ENCODE measurements around the gene CACNA2D4.

DNA sequence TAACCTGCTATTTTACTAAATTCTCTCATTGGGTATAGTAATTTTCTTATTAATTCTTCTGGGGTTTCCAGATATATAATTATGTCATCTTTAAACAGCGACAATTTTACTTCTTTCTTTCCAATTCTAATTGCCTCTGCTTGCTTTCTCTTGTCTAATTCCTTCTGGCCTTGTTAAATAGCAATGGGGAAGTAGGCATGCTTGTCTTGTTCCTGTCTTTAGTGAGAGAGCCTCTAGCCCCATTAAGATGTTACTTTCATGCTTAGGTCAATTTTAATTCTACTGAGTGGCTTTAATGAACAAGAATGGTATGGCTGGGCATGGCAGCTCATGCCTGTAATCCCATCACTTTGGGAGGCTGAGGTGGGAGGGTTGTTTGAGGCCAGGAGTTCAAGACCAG is 66.4 kb downstream of the CACNA2D4 start:
- TF ChIP-seq, protein P1, sequence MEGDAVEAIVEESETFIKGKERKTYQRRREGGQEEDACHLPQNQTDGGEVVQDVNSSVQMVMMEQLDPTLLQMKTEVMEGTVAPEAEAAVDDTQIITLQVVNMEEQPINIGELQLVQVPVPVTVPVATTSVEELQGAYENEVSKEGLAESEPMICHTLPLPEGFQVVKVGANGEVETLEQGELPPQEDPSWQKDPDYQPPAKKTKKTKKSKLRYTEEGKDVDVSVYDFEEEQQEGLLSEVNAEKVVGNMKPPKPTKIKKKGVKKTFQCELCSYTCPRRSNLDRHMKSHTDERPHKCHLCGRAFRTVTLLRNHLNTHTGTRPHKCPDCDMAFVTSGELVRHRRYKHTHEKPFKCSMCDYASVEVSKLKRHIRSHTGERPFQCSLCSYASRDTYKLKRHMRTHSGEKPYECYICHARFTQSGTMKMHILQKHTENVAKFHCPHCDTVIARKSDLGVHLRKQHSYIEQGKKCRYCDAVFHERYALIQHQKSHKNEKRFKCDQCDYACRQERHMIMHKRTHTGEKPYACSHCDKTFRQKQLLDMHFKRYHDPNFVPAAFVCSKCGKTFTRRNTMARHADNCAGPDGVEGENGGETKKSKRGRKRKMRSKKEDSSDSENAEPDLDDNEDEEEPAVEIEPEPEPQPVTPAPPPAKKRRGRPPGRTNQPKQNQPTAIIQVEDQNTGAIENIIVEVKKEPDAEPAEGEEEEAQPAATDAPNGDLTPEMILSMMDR (conservative IDR thresholded peaks at IDR 0.05) = no peak
- no peak for TF ChIP-seq ZFX (IDR thresholded peaks at IDR 0.05)
